ENCODE measurements around the gene FILIP1L.
A peak's percentile ranks its signal among the peaks of the same experiment; 100 is the strongest.

FILIP1L gene

GRCh38 chr3:99984668-99985067 is 129.6 kb downstream of the FILIP1L start (continued):
- TF ChIP-seq PATZ1 (CRISPR knock-in tag; IDR thresholded peaks at IDR 0.05; ENCODE audit: borderline replicate concordance) (no peak), ESRRG (CRISPR knock-in tag; IDR thresholded peaks at IDR 0.05) (no peak), OSR1 (CRISPR knock-in tag; IDR thresholded peaks at IDR 0.05) (no peak)

DNA sequence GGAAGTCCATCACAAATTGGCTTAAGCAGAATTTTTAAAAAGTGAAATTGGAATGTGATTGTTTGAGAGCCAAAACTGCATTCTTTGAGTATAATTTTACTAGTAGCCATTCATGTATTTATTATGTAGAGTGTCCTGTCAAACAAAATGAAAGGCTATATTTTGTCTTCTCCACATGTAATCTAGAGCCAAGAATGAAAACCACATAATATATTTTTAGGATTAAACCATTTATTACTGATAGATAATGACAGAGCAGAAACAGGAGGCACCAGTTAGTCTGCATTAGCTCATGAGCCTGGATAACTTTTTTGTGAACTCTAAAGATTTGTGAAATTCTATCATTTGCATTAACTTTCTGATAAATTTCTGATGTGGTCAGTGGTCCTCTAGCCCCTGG is 130.2 kb downstream of the FILIP1L start:
- peak; percentile 93 for ATAC-seq
- TF ChIP-seq CREB5 (CRISPR knock-in tag; IDR thresholded peaks at IDR 0.05; ENCODE audit: low read depth) (no peak), TOX (CRISPR knock-in tag; IDR thresholded peaks at IDR 0.05; ENCODE audit: borderline replicate concordance) (peak; percentile 86; the same call in 1 of the 2 replicates), ZNF8 (CRISPR knock-in tag; IDR thresholded peaks at IDR 0.05) (no peak), PATZ1 (CRISPR knock-in tag; IDR thresholded peaks at IDR 0.05; ENCODE audit: borderline replicate concordance) (peak; percentile 39; the same call in 1 of the 2 replicates), ZC3H10 (CRISPR knock-in tag; IDR thresholded peaks at IDR 0.05) (0 out of 2 replicates have a peak, but pooled peaks have one; percentile 51), PPARA (CRISPR knock-in tag; IDR thresholded peaks at IDR 0.05; ENCODE audit: borderline replicate concordance) (no peak), GLIS3 (CRISPR knock-in tag; IDR thresholded peaks at IDR 0.05) (no peak), ISL1 (CRISPR knock-in tag; IDR thresholded peaks at IDR 0.05) (peak; percentile 90)
- TF ChIP-seq, protein P1, sequence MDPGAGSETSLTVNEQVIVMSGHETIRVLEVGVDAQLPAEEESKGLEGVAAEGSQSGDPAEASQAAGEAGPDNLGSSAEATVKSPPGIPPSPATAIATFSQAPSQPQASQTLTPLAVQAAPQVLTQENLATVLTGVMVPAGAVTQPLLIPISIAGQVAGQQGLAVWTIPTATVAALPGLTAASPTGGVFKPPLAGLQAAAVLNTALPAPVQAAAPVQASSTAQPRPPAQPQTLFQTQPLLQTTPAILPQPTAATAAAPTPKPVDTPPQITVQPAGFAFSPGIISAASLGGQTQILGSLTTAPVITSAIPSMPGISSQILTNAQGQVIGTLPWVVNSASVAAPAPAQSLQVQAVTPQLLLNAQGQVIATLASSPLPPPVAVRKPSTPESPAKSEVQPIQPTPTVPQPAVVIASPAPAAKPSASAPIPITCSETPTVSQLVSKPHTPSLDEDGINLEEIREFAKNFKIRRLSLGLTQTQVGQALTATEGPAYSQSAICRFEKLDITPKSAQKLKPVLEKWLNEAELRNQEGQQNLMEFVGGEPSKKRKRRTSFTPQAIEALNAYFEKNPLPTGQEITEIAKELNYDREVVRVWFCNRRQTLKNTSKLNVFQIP (CRISPR knock-in tag; IDR thresholded peaks at IDR 0.05; ENCODE audit: borderline replicate concordance, low read depth) = no peak

- ATAC-seq = no peak
- TF ChIP-seq CSDC2 (CRISPR knock-in tag; IDR thresholded peaks at IDR 0.05) (no peak), GLIS3 (CRISPR knock-in tag; IDR thresholded peaks at IDR 0.05) (no peak), OSR1 (CRISPR knock-in tag; IDR thresholded peaks at IDR 0.05) (no peak), PATZ1 (CRISPR knock-in tag; IDR thresholded peaks at IDR 0.05; ENCODE audit: borderline replicate concordance) (no peak), CREB5 (CRISPR knock-in tag; IDR thresholded peaks at IDR 0.05; ENCODE audit: low read depth) (no peak), ZNF8 (CRISPR knock-in tag; IDR thresholded peaks at IDR 0.05) (no peak), ISL1 (CRISPR knock-in tag; IDR thresholded peaks at IDR 0.05) (no peak), BACH2 (CRISPR knock-in tag; IDR thresholded peaks at IDR 0.05; ENCODE audit: borderline replicate concordance) (no peak), ARNTL (CRISPR knock-in tag; IDR thresholded peaks at IDR 0.05; ENCODE audit: borderline replicate concordance, low read depth) (no peak)
- TF ChIP-seq, protein P2, sequence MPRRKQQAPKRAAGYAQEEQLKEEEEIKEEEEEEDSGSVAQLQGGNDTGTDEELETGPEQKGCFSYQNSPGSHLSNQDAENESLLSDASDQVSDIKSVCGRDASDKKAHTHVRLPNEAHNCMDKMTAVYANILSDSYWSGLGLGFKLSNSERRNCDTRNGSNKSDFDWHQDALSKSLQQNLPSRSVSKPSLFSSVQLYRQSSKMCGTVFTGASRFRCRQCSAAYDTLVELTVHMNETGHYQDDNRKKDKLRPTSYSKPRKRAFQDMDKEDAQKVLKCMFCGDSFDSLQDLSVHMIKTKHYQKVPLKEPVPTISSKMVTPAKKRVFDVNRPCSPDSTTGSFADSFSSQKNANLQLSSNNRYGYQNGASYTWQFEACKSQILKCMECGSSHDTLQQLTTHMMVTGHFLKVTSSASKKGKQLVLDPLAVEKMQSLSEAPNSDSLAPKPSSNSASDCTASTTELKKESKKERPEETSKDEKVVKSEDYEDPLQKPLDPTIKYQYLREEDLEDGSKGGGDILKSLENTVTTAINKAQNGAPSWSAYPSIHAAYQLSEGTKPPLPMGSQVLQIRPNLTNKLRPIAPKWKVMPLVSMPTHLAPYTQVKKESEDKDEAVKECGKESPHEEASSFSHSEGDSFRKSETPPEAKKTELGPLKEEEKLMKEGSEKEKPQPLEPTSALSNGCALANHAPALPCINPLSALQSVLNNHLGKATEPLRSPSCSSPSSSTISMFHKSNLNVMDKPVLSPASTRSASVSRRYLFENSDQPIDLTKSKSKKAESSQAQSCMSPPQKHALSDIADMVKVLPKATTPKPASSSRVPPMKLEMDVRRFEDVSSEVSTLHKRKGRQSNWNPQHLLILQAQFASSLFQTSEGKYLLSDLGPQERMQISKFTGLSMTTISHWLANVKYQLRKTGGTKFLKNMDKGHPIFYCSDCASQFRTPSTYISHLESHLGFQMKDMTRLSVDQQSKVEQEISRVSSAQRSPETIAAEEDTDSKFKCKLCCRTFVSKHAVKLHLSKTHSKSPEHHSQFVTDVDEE (CRISPR knock-in tag; IDR thresholded peaks at IDR 0.05) = no peak
- TF ChIP-seq, protein P3, sequence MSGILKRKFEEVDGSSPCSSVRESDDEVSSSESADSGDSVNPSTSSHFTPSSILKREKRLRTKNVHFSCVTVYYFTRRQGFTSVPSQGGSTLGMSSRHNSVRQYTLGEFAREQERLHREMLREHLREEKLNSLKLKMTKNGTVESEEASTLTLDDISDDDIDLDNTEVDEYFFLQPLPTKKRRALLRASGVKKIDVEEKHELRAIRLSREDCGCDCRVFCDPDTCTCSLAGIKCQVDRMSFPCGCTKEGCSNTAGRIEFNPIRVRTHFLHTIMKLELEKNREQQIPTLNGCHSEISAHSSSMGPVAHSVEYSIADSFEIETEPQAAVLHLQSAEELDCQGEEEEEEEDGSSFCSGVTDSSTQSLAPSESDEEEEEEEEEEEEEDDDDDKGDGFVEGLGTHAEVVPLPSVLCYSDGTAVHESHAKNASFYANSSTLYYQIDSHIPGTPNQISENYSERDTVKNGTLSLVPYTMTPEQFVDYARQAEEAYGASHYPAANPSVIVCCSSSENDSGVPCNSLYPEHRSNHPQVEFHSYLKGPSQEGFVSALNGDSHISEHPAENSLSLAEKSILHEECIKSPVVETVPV (CRISPR knock-in tag; IDR thresholded peaks at IDR 0.05) = no peak
Measured at GRCh38 chr3:99982650-99983049, 131.7 kb downstream of the FILIP1L start.
